HepG2 (cell line): ENCODE data around the gene CALY. TPM values are rescaled to one million over a fixed set of nuclear protein-coding genes. Genes with fewer than 3 reads are reported as not detected.

Source experiments
- KDM5A ChIP-seq: fragments of 200-600 bp; sonication (generic); IDR thresholded peaks from 2 replicates; pipeline ENCODE4 v1.7.0; 2018; ENCODE audit warnings: antibody characterized with exemption, mild to moderate bottlenecking, low read length, borderline replicate concordance
- POLR2AphosphoS5 ChIP-seq: IDR thresholded peaks from 2 replicates; pipeline ENCODE4 v1.6.1; 2012; ENCODE audit warnings: low read depth, low read length
- polyA plus RNA-seq, 8 experiments: library from polyadenylated mRNA; depleted of rRNA in 3 of 8; stranded (reverse) in 7 of 8; unstranded in 1 of 8; fragments of >200 nt; fragmentation: Illumina TruSeq in 4 of 8; extraction: Trizol in 4 of 8; gene quantifications; 2 replicates each; pipeline versions ENCODE4 v1.2.1 to v1.2.3, GENCODE V29; 2011 to 2016; ENCODE audit warnings: low read depth in 4 of 8, missing spikeins in 1 of 8, mixed read lengths in 1 of 8; ENCODE audit not compliant: insufficient read depth in 1 of 8
- total RNA-seq, 5 experiments: library from RNA; depleted of rRNA; stranded (reverse); fragments of >200 nt; fragmentation: Illumina TruSeq; extraction: Trizol; gene quantifications; 2 replicates each; pipeline ENCODE4 v1.2.3, GENCODE V29; 2016; ENCODE audit warnings: low read depth in 1 of 5
- TF ChIP-seq, protein P1 (sequence below): sonication (generic); formaldehyde crosslinking; IDR thresholded peaks from 2 replicates; pipeline ENCODE4 v1.8.0; 2022; ENCODE audit warnings: missing genetic modification reagents, mild to moderate bottlenecking, moderate library complexity, borderline replicate concordance
- TF ChIP-seq, protein P2 (sequence below): sonication (generic); formaldehyde crosslinking; IDR thresholded peaks from 2 replicates; pipeline ENCODE4 v1.9.0; 2021; ENCODE audit warnings: mild to moderate bottlenecking, missing genetic modification reagents

Gene CALY
- total and polyA plus RNA-seq, 2 of the 13 experiments (the other 11 are each of a cell fraction or from before 2014, with no cell fraction given), result 0.08 TPM; not detected in 1

DNA sequence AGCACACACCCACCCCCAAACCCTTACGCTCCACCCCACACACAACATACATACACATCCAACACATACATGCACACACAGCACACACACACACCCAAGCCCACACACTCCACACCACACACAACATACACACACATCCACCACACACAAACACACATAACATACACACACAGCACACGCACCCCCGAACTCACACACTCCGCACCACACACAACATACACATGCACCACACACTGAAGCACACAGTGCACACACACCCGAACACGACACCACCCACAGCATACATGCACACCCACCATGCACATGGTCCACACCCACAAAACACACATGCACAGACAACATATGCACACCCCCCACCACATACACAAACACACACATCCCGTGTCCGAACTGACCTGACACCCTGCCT lies 12.5 kb upstream of the CALY start (continued):
- no peak for TF ChIP-seq KDM5A
- 0 out of 2 replicates have a peak, but pooled peaks have one; percentile 48 for TF ChIP-seq POLR2AphosphoS5
- TF ChIP-seq, protein P1, sequence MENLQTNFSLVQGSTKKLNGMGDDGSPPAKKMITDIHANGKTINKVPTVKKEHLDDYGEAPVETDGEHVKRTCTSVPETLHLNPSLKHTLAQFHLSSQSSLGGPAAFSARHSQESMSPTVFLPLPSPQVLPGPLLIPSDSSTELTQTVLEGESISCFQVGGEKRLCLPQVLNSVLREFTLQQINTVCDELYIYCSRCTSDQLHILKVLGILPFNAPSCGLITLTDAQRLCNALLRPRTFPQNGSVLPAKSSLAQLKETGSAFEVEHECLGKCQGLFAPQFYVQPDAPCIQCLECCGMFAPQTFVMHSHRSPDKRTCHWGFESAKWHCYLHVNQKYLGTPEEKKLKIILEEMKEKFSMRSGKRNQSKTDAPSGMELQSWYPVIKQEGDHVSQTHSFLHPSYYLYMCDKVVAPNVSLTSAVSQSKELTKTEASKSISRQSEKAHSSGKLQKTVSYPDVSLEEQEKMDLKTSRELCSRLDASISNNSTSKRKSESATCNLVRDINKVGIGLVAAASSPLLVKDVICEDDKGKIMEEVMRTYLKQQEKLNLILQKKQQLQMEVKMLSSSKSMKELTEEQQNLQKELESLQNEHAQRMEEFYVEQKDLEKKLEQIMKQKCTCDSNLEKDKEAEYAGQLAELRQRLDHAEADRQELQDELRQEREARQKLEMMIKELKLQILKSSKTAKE (CRISPR knock-in tag), result 0 out of 2 replicates have a peak, but pooled peaks have one; percentile 25
- TF ChIP-seq, protein P2, sequence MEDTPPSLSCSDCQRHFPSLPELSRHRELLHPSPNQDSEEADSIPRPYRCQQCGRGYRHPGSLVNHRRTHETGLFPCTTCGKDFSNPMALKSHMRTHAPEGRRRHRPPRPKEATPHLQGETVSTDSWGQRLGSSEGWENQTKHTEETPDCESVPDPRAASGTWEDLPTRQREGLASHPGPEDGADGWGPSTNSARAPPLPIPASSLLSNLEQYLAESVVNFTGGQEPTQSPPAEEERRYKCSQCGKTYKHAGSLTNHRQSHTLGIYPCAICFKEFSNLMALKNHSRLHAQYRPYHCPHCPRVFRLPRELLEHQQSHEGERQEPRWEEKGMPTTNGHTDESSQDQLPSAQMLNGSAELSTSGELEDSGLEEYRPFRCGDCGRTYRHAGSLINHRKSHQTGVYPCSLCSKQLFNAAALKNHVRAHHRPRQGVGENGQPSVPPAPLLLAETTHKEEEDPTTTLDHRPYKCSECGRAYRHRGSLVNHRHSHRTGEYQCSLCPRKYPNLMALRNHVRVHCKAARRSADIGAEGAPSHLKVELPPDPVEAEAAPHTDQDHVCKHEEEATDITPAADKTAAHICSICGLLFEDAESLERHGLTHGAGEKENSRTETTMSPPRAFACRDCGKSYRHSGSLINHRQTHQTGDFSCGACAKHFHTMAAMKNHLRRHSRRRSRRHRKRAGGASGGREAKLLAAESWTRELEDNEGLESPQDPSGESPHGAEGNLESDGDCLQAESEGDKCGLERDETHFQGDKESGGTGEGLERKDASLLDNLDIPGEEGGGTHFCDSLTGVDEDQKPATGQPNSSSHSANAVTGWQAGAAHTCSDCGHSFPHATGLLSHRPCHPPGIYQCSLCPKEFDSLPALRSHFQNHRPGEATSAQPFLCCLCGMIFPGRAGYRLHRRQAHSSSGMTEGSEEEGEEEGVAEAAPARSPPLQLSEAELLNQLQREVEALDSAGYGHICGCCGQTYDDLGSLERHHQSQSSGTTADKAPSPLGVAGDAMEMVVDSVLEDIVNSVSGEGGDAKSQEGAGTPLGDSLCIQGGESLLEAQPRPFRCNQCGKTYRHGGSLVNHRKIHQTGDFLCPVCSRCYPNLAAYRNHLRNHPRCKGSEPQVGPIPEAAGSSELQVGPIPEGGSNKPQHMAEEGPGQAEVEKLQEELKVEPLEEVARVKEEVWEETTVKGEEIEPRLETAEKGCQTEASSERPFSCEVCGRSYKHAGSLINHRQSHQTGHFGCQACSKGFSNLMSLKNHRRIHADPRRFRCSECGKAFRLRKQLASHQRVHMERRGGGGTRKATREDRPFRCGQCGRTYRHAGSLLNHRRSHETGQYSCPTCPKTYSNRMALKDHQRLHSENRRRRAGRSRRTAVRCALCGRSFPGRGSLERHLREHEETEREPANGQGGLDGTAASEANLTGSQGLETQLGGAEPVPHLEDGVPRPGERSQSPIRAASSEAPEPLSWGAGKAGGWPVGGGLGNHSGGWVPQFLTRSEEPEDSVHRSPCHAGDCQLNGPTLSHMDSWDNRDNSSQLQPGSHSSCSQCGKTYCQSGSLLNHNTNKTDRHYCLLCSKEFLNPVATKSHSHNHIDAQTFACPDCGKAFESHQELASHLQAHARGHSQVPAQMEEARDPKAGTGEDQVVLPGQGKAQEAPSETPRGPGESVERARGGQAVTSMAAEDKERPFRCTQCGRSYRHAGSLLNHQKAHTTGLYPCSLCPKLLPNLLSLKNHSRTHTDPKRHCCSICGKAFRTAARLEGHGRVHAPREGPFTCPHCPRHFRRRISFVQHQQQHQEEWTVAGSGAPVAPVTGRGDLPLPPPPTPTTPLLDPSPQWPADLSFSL, result peak; percentile 77
- TF ChIP-seq, all 625 proteins: peak for 15
